ENCODE data around the gene ZNF296. TPM values are rescaled to one million over a fixed set of nuclear protein-coding genes. Genes with fewer than 3 reads are reported as not detected.

The ZNF296 gene
- total and polyA plus RNA-seq, 2 of the 13 experiments (the other 11 are each of a cell fraction or from before 2014, with no cell fraction given), result 0.26 to 0.62 TPM

- TF ChIP-seq HDAC2 (CRISPR knock-in tag; IDR thresholded peaks at IDR 0.05) (peak; percentile 96), CBFB (CRISPR knock-in tag; IDR thresholded peaks at IDR 0.05) (peak; percentile 51; the same call in 1 of the 2 replicates), FOSL2 (CRISPR knock-in tag; IDR thresholded peaks at IDR 0.05) (peak; percentile 59), CREB1 (IDR thresholded peaks at IDR 0.05) (peak; percentile 52; the same call in 1 of the 2 replicates), CREB1 (CRISPR knock-in tag; IDR thresholded peaks at IDR 0.05) (peak; percentile 56), STAT6 (CRISPR knock-in tag; IDR thresholded peaks at IDR 0.05; ENCODE audit: borderline replicate concordance) (0 out of 2 replicates have a peak, but pooled peaks have one; percentile 27), FOXP4 (CRISPR knock-in tag; IDR thresholded peaks at IDR 0.05) (peak; percentile 94), SOX6 (IDR thresholded peaks at IDR 0.05) (no peak), SOX6 (CRISPR knock-in tag; IDR thresholded peaks at IDR 0.05) (peak; percentile 93), ZBTB7A (CRISPR knock-in tag; IDR thresholded peaks at IDR 0.05) (peak; percentile 73; the same call in 1 of the 2 replicates), RAD21 (CRISPR knock-in tag; IDR thresholded peaks at IDR 0.05) (0 out of 2 replicates have a peak, but pooled peaks have one; percentile 14), PRDM15 (CRISPR knock-in tag; IDR thresholded peaks at IDR 0.05) (peak; percentile 60), HINFP (CRISPR knock-in tag; IDR thresholded peaks at IDR 0.05; ENCODE audit: low read depth) (peak; percentile 63), ZNF292 (CRISPR knock-in tag; IDR thresholded peaks at IDR 0.05; ENCODE audit: borderline replicate concordance, low read depth) (peak; percentile 90; the same call in 1 of the 2 replicates), MYNN (CRISPR knock-in tag; IDR thresholded peaks at IDR 0.05; ENCODE audit: low read depth) (no peak; the same call in 1 of the 2 replicates), ZSCAN25 (CRISPR knock-in tag; IDR thresholded peaks at IDR 0.05) (peak; percentile 65; the same call in 1 of the 2 replicates), HNF1B (CRISPR knock-in tag; IDR thresholded peaks at IDR 0.05) (0 out of 2 replicates have a peak, but pooled peaks have one; percentile 47), RXRB (CRISPR knock-in tag; IDR thresholded peaks at IDR 0.05; ENCODE audit: borderline replicate concordance) (peak; percentile 82)
Measured at GRCh38 chr19:45045671-45046353, 30.5 kb downstream of the ZNF296 start (continued).
